OCI-LY3 (cell line): ENCODE results near the gene SH3GLB2.

ENCODE experiments used
- H2AFZ ChIP-seq: fragments of 200-600, 300-600 bp; shearing (Covaris generic); 2 replicates; pipeline ENCODE4 v1.6.0; 2014; ENCODE audit warnings: antibody characterized with exemption, low read depth, low read length
- H3K27ac ChIP-seq: fragments of 200-600, 300-600 bp; sonication (generic); 2 replicates; pipeline ENCODE4 v1.5.1; 2014; ENCODE audit warnings: mild to moderate bottlenecking, low read length, moderate library complexity, mixed read lengths
- H3K27me3 ChIP-seq: fragments of 200-600, 300-600 bp; sonication (generic); 2 replicates; pipeline ENCODE4 v1.6.1; 2014; ENCODE audit warnings: low read depth, low read length, mixed read lengths
- H3K36me3 ChIP-seq: fragments of 200-600, 300-600 bp; sonication (generic); replicated peaks from 2 replicates; pipeline ENCODE3; 2014; ENCODE audit warnings: low read depth, low read length, mixed read lengths
- H3K4me1 ChIP-seq: fragments of 300-600, 200-600 bp; sonication (generic); 2 replicates; pipeline ENCODE4 v1.6.1; 2014; ENCODE audit warnings: low read length, mixed read lengths
- H3K4me2 ChIP-seq: fragments of 200-600, 300-600 bp; sonication (generic); 2 replicates; pipeline ENCODE4 v1.6.1; 2014; ENCODE audit warnings: low read length, mixed read lengths
- H3K4me3 ChIP-seq: fragments of 300-600, 200-600 bp; sonication (generic); 2 replicates; pipeline ENCODE4 v1.5.1; 2014; ENCODE audit warnings: antibody characterized with exemption, mild to moderate bottlenecking, low read length, moderate library complexity
- H3K79me2 ChIP-seq: fragments of 300-600, 200-600 bp; shearing (Covaris generic); 2 replicates; pipeline ENCODE4 v1.6.1; 2014; ENCODE audit warnings: mild to moderate bottlenecking, low read length, mixed read lengths
- H3K9ac ChIP-seq: fragments of 300-600, 200-600 bp; shearing (Covaris generic); 2 replicates; pipeline ENCODE4 v1.6.0; 2014; ENCODE audit warnings: mild to moderate bottlenecking, low read length, moderate library complexity
- H3K9me3 ChIP-seq: fragments of 200-600, 300-600 bp; shearing (Covaris generic); 2 replicates; pipeline ENCODE4 v1.6.1; 2014; ENCODE audit warnings: low read length, mixed read lengths; ENCODE audit not compliant: insufficient read depth
- H4K20me1 ChIP-seq: fragments of 200-600, 300-600 bp; sonication (generic); 2 replicates; pipeline ENCODE4 v1.6.1; 2016; ENCODE audit warnings: low read length, mixed read lengths; ENCODE audit not compliant: insufficient read depth
- EZH2phosphoT487 ChIP-seq: fragments of 200-600 bp; shearing (Covaris generic); IDR thresholded peaks from 2 replicates; pipeline ENCODE4 v1.6.1; 2018; ENCODE audit warnings: antibody characterized with exemption, mixed run types, low read depth
- TF ChIP-seq, protein P1 (sequence below): fragments of 200-600, 300-600 bp; sonication (generic); IDR thresholded peaks from 2 replicates; pipeline ENCODE4 v1.5.1; 2014; ENCODE audit warnings: antibody characterized with exemption, low read length, low read depth

SH3GLB2 gene

DNA sequence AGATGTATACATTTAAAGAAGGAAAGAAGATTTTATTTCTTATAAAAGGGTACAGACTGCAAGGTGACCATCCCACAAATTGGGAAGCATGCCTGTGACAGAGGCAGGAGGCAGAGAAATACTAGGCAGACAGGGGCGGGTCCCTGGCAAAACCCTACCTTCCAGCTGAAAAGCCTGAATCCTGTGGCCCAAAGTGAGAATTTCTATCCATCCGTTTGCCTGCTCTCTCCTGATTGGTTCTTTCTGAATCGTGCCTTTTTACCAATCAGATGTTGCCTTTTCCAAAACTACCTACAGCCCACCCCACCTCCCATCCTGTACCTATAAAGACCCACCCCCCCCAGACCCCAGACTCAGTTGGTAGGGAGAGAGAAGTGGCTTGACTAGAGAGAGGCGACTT, 3.4 kb upstream of the SH3GLB2 start:
- H2AFZ ChIP-seq, result no peak overlapping the region
- TF ChIP-seq, protein P1, sequence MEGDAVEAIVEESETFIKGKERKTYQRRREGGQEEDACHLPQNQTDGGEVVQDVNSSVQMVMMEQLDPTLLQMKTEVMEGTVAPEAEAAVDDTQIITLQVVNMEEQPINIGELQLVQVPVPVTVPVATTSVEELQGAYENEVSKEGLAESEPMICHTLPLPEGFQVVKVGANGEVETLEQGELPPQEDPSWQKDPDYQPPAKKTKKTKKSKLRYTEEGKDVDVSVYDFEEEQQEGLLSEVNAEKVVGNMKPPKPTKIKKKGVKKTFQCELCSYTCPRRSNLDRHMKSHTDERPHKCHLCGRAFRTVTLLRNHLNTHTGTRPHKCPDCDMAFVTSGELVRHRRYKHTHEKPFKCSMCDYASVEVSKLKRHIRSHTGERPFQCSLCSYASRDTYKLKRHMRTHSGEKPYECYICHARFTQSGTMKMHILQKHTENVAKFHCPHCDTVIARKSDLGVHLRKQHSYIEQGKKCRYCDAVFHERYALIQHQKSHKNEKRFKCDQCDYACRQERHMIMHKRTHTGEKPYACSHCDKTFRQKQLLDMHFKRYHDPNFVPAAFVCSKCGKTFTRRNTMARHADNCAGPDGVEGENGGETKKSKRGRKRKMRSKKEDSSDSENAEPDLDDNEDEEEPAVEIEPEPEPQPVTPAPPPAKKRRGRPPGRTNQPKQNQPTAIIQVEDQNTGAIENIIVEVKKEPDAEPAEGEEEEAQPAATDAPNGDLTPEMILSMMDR, result no peak
- TF ChIP-seq EZH2phosphoT487, result no peak
- H3K4me2 ChIP-seq, result no peak overlapping the region
- peaks cover 10% of the 10 kb centered on the region for H3K4me1 ChIP-seq
- H3K27ac ChIP-seq, result no peak overlapping the region
- no peak overlapping the region for H3K4me3 ChIP-seq
- no peaks in the 10 kb centered on the region for H3K36me3 ChIP-seq
- H3K9me3 ChIP-seq, result no peaks in the 10 kb centered on the region
- no peaks in the 10 kb centered on the region for H4K20me1 ChIP-seq
- H3K79me2 ChIP-seq, result peaks cover 14% of the 10 kb centered on the region
- no peak overlapping the region for H3K9ac ChIP-seq
- no peaks in the 10 kb centered on the region for H3K27me3 ChIP-seq

GRCh38 chr9:129030191-129030590, 2.1 kb upstream of the SH3GLB2 start:
- no peak overlapping the region for H3K4me2 ChIP-seq
- no peak for TF ChIP-seq EZH2phosphoT487
- TF ChIP-seq, protein P1, result no peak
- no peaks in the 10 kb centered on the region for H3K9me3 ChIP-seq
- H3K9ac ChIP-seq, result no peak overlapping the region
- no peak overlapping the region for H2AFZ ChIP-seq
- no peak overlapping the region for H3K27ac ChIP-seq
- peaks cover 8% of the 10 kb centered on the region for H3K4me1 ChIP-seq
- peaks cover 6% of the 10 kb centered on the region; the same call in 1 of the 2 replicates for H4K20me1 ChIP-seq
- no peak overlapping the region for H3K4me3 ChIP-seq
- H3K36me3 ChIP-seq, result no peaks in the 10 kb centered on the region
- peaks cover 20% of the 10 kb centered on the region for H3K79me2 ChIP-seq
- no peaks in the 10 kb centered on the region for H3K27me3 ChIP-seq

GRCh38 chr9:129027685-129028191, 393 bp downstream of the SH3GLB2 start:
- H3K4me1 ChIP-seq, result peaks cover 8% of the 10 kb centered on the region
- H3K9ac ChIP-seq, result peak overlapping the region; percentile 78
- H3K79me2 ChIP-seq, result peaks cover 25% of the 10 kb centered on the region
- H2AFZ ChIP-seq, result no peak overlapping the region
- no peaks in the 10 kb centered on the region for H3K27me3 ChIP-seq
- H4K20me1 ChIP-seq, result peaks cover 9% of the 10 kb centered on the region; the same call in 1 of the 2 replicates
- TF ChIP-seq, protein P1, result no peak
- no peaks in the 10 kb centered on the region for H3K36me3 ChIP-seq
- peak overlapping the region; percentile 87 for H3K4me3 ChIP-seq
- H3K4me2 ChIP-seq, result peak overlapping the region; percentile 85
- no peaks in the 10 kb centered on the region for H3K9me3 ChIP-seq
- peak overlapping the region; percentile 17; the same call in 1 of the 2 replicates for H3K27ac ChIP-seq

DNA sequence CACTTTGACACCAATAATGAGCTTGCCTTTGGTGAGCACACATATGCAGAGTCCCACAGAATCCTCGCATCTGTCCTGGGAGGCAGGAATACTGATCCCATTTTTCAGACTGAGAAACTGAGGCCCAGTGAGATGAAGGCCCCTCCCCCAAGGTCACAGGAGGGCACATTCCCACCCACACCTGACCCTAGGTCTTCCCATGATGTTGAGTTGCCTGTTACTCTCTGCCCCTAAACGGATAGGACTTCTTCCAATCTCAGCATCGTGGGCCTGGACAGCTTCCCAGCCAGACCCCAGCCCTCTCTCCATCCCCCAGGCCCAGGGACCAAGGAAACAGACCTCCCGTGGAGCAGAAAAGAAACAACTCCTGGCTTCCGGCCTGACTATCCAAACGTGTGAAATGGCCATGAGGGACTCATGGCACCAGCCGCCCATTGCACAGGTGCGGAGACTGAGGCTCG, 877 bp downstream of the SH3GLB2 start:
- TF ChIP-seq, protein P1, result no peak
- TF ChIP-seq EZH2phosphoT487, result no peak
- Histone ChIP-seq H3K9me3 (no peaks in the 10 kb centered on the region), H2AFZ (no peak overlapping the region), H3K4me2 (peak overlapping the region; percentile 85), H3K4me1 (peaks cover 8% of the 10 kb centered on the region), H3K9ac (peak overlapping the region; percentile 78), H3K27me3 (no peaks in the 10 kb centered on the region), H3K27ac (no peak overlapping the region), H3K4me3 (peak overlapping the region; percentile 87), H4K20me1 (peaks cover 12% of the 10 kb centered on the region), H3K79me2 (peaks cover 25% of the 10 kb centered on the region), H3K36me3 (no peaks in the 10 kb centered on the region)
